Amygdala (tissue), 56 donors: ENCODE measurements around the gene AMH.

Experiments
- DNase-seq, 56 donors: peaks; one replicate each; lab custom pipeline; 2025; lab: John Stamatoyannopoulos, UW

Gene AMH

GRCh38 chr19:2266183-2266993 is 17.3 kb downstream of the AMH start:
- DNase-seq, result peak in 51 of 56 donors; percentile 4 to 83 (median 52)

GRCh38 chr19:2268480-2268830 is 19.3 kb downstream of the AMH start:
- DNase-seq, result no peak

DNA sequence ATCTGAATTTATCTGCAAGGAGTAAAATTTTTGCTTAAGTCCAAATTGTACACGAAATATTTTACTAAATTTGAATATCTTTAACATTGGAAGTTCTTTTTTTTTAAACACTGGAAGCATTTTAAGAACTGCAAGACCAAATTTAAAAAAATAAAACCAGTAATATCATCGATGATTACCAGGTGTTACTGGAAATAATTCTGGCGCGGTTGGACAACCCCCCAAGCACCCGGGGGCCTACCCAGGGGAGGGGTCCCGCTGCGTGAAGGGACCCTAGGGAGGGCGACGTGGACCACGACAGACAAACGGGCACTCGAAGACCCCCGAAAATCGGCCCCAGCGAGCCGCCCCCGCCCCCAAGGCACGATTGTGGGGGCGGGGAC is 19.7 kb downstream of the AMH start:
- DNase-seq, result no peak

DNA sequence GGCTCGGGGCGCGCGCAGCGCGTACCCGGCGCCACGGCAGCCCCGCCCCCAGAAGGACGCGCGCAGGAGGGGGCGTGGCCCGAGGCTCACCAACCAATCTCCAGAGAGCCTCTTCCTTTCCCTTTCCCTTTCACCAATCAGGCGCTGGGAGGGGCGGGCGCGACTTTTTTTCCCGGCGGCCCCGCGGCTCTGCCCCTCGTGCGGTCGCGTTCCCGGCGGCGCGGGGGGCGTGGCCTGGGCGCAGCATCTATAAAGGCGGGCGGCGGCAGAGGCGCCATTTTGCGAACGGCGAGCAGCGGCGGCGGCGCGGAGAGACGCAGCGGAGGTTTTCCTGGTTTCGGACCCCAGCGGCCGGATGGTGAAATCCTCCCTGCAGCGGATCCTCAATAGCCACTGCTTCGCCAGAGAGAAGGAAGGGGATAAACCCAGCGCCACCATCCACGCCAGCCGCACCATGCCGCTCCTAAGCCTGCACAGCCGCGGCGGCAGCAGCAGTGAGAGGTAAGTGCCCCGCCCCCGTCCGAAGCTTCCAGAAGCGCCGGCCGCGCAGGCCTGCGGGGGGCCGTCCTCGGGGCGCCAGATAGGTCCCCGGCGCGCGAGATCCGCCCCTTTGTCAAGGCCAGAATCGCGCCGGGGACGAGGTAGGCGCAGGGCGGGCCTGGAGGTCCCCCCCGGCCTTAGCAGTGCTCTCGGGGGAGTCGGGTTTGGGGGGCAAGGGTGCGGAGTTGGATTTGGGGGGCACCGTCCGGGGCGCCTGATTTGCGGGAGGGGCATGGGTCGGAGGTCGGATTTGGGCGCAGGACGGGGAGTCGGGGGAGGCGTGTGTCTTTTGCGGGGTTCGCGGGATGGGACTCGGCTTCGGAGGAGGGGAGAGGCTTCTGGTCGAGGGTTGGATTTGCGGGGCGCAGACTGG is 20.4 kb downstream of the AMH start:
- peak; percentile 73 to 98 (median 95) for DNase-seq

GRCh38 chr19:2270157-2270422 is 21.0 kb downstream of the AMH start:
- DNase-seq, result peak in 4 of 56 donors; percentile 14 to 39 (median 30)

GRCh38 chr19:2270423-2271233 is 21.5 kb downstream of the AMH start:
- DNase-seq, result peak in 50 of 56 donors; percentile 14 to 81 (median 58)

DNA sequence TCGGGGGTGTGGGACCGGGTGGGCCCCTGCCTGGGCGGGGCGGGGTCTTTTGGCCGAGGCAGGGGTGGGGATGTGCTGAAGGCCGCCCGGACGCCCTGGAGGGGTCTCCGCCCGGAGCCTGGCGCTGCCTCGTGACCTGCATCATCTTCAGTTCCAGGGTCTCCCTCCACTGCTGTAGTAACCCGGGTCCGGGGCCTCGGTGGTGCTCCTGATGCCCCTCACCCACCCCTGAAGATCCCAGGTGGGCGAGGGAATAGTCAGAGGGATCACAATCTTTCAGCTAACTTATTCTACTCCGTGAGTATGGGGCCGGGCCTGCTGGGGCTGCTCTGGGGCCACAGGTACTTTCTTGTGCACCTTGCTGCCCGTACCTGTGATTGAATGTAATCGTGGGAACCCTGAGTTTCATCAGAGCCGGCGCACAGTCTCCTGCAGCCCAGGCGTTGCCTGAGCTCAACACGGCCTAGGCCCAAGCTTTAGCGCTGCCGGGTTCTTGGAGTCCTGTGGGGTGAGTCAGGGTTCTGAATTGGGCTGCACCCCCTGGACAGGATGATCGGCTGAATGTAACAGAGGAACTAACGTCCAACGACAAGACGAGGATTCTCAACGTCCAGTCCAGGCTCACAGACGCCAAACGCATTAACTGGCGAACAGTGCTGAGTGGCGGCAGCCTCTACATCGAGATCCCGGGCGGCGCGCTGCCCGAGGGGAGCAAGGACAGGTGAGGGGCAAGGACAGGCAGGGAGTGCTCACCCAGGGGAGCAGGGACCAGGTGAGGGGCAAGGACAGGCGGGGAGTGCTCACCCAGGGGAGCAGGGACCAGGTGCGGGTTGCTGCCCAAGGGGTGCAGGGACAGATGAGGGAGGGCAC is 22.3 kb downstream of the AMH start:
- DNase-seq, result peak in 1 of 56 donors; percentile 26

DNA sequence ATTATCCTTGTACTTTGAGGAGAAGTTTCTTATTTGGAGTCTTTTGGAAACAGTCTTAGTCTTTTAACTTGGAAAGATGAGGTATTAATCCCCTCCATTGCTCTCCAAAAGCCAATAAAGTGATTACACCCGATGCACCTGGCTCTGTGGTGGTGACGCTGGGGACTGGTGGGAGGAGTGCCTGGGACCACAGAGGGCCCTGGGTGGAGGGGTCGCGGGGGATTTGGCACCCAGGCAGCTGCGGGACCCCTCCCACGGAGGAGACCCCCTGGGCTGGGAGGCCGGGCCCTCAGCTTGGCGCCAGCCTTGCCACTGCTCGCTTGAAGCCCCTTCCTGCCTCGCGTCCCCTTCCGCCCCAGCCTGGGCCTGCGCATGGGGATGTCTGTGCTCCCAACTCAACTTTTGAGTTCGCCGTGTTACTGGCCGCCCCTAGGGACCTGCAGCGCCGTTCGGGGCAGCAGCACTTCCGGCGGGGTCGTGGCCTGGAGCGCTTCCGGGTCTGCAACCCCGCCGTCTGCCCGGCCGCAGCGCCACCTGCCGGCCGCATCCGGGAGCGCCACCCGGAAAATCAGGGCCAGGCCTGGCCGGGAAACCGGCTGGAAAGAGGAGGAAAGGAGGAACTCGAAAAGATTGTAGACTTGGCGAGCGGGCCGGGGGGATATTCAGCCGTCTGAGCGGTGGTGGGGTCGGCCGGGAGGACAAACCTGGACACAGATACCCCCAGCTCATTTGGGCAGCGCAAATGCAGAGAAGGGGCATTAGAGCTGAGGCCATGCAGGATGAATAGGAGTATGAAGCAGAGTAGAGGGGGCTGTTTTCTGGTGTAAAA is 24.4 kb downstream of the AMH start:
- peak in 38 of 56 donors; percentile 5 to 73 (median 36) for DNase-seq

- no peak for DNase-seq
Observed at GRCh38 chr19:2274185-2274711, 25.1 kb downstream of the AMH start.

DNA sequence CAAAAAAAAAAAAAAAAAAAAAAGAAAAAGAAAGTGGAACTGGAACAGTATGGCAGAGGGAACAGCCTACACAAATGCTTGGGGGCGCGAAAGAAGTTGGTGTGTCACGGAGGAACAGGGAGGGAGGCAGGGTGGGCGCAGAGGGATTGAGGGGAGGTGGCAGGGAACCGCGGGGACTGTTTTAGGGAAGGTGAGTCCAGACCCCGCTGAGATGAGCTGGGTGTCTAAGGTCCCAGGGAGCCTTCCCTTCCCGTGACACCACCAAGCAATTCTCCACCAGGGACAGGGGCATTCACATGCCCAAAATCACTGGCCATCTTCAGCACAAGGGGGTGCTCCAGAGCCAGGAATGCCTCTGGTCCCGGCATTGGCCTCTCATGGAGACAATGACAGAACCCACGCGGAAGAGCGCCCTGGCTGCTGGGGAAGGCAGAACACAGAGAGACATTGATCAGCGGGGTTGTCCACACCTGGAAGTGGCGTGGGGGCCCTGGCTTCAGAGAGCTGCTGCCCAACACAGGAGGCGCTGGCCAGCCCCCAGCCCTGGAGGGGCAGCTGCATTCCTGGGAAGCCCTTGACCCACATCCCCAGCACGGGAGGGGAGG is 25.9 kb downstream of the AMH start:
- DNase-seq, result peak in 48 of 56 donors; percentile 13 to 84 (median 54)

DNA sequence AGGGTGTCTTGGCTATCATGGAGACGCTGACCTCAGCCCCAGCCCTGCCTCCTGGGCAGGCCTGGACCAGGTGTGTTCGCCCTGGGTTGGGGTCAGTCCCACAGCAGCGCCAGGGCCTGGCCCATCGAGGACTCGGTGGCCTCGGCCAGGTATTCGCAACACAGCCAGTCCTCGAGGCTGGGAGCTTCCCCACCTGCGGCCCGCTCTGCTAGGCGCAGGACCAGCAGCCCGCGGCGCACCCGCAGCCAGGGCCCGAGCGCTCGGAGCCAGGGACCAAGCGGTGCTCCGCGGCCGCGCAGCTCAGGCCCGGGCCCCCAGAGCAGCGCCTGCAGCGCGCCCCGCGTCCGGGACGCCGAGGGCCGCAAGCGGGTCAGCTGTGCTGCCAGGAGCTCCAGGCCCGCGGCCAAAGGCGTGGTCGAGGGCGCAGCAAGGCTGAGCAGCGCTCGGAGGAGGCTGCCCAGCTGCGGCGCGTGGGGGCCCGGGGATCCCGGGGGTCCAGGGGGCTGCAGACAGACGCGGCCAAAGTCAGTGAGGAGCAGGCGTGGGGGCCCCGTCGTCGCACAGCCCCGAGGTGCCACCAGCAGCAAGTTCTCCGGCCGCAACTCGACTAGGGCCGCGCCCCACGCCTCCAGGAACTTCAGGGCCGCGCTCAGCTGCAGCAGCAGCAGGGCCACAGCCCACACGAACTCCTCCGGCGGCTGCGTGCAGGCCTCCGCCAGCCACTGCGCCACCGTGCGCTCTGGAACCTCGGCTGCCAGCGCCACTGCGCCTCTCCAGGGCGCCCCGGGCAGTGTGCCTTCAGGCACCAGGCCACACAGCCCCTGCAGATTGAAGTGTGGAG is 26.7 kb downstream of the AMH start:
- peak in 2 of 56 donors; percentile 25 to 52 for DNase-seq

GRCh38 chr19:2276429-2276986 is 27.4 kb downstream of the AMH start:
- DNase-seq, result no peak

DNA sequence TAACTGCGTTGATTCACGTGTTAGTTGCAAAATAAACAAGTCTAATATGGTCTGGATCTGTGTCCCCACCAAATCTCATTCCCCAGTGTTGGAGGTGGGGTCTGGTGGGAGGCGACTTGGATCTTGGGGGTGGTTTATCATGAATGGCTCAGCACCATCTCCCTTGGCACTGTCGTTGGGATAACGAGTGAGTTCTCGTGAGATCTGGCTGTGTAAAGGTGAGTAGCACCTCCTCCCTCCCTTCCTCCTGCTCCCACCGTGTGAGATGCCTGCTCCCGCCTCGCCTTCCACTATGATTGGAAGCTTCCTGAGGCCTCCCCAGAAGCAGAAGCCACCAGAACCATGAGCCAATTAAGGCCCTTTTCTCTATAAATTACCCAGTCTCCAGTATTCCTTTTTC is 28.0 kb downstream of the AMH start:
- no peak for DNase-seq

DNA sequence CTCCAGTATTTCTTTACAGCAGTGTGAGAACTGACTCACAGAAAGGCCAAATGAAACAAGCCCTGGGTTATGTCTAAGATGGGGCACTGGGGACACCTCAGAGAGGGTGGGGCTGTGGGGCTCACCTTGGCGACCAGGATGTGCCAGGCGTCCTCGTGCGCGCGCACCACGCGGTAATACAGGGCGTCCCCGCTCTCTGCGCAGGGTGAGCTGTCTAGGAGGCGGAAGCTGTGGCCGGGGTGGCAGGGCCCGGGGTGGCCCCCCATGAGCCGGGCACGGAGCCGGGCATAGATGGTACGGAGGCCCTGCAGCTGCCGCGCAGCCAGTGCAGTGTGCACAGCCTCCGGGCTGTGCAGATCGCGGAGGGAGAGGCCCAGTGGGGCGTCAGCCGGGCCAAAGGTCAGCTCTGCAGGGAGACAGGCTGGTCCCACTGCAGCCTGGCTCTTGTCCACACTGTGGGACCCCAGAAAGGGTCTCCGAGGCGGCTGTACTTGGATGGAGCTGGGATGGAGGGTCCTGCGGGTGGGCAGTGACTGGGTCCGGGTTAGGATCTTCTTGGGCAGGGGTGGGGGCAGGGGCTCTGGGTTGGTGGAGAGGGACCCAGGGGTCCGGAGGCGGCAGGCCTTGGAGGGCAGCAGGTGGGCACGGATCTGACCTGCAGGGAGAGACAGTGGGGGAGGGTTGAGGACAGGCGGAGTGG is 29.5 kb downstream of the AMH start:
- no peak for DNase-seq

DNA sequence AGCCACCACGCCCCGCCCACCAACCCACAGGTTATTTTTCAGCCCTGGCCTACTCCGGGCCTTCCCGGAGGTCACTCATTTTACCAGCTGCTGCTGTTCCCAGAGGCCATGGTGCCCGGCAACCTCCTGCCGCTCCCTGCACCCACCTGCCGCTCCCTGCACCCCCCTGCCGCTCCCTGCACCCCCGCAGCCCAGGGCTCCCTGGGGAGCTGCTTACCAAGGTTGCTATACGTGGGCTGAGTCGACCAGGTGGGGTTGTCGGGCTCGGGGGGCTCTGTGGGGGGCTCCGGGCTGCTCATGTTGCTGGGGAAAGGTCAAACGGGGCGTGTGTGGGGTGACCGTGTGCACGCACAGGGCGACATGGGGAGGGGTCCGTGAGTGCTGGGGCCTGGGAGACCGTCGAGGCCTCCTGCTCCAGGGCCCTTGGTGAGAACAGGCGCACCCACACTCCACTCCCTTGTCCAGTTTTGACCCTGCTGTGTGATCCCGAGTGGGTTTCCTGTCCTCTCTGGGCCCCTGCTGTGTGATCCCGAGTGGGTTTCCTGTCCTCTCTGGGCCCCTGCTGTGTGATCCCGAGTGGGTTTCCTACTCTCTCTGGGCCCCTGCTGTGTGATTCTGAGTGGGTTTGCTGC is 31.6 kb downstream of the AMH start:
- DNase-seq, result no peak
